ENCODE data around the gene RIPOR2.

Gene RIPOR2

DNA sequence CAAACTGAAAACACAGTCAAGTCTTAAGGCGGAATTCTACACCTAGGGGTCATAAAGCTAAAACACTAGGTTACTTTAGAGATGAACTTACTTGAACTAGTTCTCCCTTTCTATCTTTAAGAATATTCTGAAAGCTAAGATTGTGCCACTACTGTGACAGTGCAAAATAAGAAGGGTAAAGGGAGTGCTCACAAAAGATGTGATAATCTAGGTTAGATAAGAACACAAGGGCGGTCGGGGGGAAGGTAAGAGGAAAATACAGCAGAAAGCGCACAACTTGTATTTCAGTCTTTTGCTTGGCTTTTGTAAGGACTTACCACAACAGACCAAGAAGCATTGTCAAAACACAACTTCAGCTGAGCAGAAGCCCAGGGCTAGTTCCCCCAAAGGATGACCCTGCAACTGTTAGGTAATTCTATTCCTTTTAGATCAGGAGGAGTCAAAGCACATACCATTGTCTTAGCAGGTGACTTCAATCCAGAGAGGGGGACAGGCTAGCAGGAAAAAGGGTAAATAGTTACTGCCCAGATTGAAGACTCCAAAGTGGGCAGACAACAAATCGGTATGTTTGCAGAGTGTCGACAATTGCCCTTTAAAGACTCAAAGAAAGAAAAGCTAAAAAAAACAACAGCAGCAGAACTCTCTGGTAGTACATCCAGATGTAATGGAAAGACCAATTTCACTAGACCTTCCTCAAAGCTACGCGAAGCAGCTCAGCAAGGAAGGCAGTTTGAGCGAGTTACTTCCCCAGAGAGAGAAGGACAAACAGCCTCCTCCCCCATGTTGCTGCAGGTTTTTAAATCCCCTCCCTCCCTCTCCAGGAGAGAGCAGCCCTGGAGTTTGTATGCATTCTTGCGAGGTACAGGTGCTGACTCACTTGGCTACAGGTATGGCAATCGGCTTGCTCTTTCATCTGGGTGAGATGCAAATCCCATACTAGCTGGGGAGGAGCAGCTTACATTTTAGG lies 59.0 kb downstream of the RIPOR2 start:
- no peak overlapping the region for H3K27ac ChIP-seq

DNA sequence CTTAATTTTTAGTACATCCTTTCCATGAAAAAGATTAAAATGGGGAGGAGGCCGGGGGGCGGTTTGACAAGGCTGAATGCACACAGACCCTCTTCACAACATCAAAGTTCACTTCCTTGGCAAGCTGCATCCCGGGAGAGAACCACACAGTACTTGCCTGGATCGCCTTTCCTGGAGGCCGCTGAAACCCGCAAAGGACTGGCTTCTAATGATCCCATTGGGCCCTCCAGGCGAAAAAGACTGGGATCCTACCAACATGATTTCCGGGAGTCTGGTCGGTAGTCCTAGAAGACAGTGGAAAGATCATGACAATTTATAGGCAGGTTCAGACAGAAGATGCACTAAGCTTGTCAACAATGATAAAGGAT lies 60.2 kb downstream of the RIPOR2 start:
- TF ChIP-seq, protein P1, sequence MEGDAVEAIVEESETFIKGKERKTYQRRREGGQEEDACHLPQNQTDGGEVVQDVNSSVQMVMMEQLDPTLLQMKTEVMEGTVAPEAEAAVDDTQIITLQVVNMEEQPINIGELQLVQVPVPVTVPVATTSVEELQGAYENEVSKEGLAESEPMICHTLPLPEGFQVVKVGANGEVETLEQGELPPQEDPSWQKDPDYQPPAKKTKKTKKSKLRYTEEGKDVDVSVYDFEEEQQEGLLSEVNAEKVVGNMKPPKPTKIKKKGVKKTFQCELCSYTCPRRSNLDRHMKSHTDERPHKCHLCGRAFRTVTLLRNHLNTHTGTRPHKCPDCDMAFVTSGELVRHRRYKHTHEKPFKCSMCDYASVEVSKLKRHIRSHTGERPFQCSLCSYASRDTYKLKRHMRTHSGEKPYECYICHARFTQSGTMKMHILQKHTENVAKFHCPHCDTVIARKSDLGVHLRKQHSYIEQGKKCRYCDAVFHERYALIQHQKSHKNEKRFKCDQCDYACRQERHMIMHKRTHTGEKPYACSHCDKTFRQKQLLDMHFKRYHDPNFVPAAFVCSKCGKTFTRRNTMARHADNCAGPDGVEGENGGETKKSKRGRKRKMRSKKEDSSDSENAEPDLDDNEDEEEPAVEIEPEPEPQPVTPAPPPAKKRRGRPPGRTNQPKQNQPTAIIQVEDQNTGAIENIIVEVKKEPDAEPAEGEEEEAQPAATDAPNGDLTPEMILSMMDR (IDR thresholded peaks at IDR 0.05), result no peak
- no peak for TF ChIP-seq ZFX (IDR thresholded peaks at IDR 0.05; ENCODE audit: borderline replicate concordance)
- no peak overlapping the region for H3K27ac ChIP-seq

More for the DNA sequence above, 59.0 kb downstream of the RIPOR2 start:
- TF ChIP-seq, protein P1 (IDR thresholded peaks at IDR 0.05), result no peak
- TF ChIP-seq ZFX (IDR thresholded peaks at IDR 0.05; ENCODE audit: borderline replicate concordance), result no peak

GRCh38 chr6:24874776-24875533 lies 60.8 kb downstream of the RIPOR2 start:
- TF ChIP-seq ZFX (IDR thresholded peaks at IDR 0.05; ENCODE audit: borderline replicate concordance), result no peak
- TF ChIP-seq, protein P1 (IDR thresholded peaks at IDR 0.05), result no peak

GRCh38 chr6:24874128-24874527 lies 61.6 kb downstream of the RIPOR2 start:
- TF ChIP-seq, protein P1 (IDR thresholded peaks at IDR 0.05), result no peak
- TF ChIP-seq ZFX (IDR thresholded peaks at IDR 0.05; ENCODE audit: borderline replicate concordance), result no peak
- no peak overlapping the region for H3K27ac ChIP-seq

More at GRCh38 chr6:24874776-24875533, 60.8 kb downstream of the RIPOR2 start:
- no peak overlapping the region for H3K27ac ChIP-seq

GRCh38 chr6:24872779-24873178 lies 63.0 kb downstream of the RIPOR2 start:
- no peak for TF ChIP-seq ZFX (IDR thresholded peaks at IDR 0.05; ENCODE audit: borderline replicate concordance)
- TF ChIP-seq, protein P1 (IDR thresholded peaks at IDR 0.05), result no peak
- no peak overlapping the region for H3K27ac ChIP-seq

GRCh38 chr6:24868765-24869164 lies 67.0 kb downstream of the RIPOR2 start:
- no peak overlapping the region for H3K27ac ChIP-seq
- TF ChIP-seq ZFX (IDR thresholded peaks at IDR 0.05; ENCODE audit: borderline replicate concordance), result no peak

DNA sequence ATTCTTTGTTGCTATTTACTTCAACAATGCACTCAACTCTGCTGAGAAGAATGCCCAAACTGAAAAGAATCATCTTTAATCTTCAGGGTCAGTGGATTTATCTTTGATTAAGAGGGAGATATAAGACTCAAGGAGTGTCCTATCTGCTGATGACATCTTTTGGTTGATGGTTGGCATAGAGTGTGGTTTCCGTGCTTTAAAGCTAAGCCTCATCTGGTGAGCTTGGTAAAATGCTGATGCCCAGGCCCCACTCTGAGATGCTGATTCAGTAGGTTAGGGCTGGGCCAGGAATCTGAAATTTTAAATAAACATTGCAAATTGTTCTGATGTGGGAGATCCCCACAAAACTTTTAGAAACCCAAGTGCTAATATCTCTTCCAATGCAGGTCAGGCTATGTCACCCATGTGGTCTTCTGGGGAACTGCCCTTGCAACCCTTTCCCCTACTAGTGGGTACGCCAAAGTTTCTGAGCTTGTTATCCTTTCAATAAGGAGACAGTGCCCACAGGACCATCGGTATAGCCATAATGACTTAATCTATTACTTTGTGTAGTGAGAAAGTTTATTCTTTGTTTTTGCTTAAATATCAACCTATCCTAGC lies 68.6 kb downstream of the RIPOR2 start:
- TF ChIP-seq, protein P1 (IDR thresholded peaks at IDR 0.05), result no peak
- no peak for TF ChIP-seq ZFX (IDR thresholded peaks at IDR 0.05; ENCODE audit: borderline replicate concordance)
- H3K27ac ChIP-seq, result no peak overlapping the region

Measured in 22Rv1 (cell line).